DOHH2 (cell line): ENCODE results near the gene FKBP5.

Source experiments
- H3F3A ChIP-seq: fragments of 200-600 bp; sonication (generic), shearing (Covaris generic); 2 replicates; pipeline ENCODE4 v1.6.0; 2016; ENCODE audit warnings: antibody characterized with exemption, mild to moderate bottlenecking; ENCODE audit not compliant: control insufficient read depth, insufficient read depth
- H3K27ac ChIP-seq: fragments of 200-600 bp; sonication (generic); 2 replicates; pipeline ENCODE4 v1.5.1; 2014; ENCODE audit warnings: low read depth, mild to moderate bottlenecking, low read length, moderate library complexity
- H3K27me3 ChIP-seq: fragments of 200-600 bp; sonication (generic); 2 replicates; pipeline ENCODE4 v1.6.1; 2014; ENCODE audit warnings: mild to moderate bottlenecking, low read length, mixed read lengths; ENCODE audit not compliant: control insufficient read depth
- H3K36me3 ChIP-seq: fragments of 200-600 bp; sonication (generic); 2 replicates; pipeline ENCODE4 v1.6.1; 2014; ENCODE audit warnings: mild to moderate bottlenecking, low read length, moderate library complexity, mixed read lengths; ENCODE audit not compliant: control insufficient read depth
- H3K4me1 ChIP-seq: fragments of 200-600 bp; sonication (generic); 2 replicates; pipeline ENCODE4 v1.6.1; 2014; ENCODE audit warnings: mild to moderate bottlenecking, low read length, mixed read lengths; ENCODE audit not compliant: control insufficient read depth
- H3K4me2 ChIP-seq: fragments of 200-600 bp; sonication (generic); 2 replicates; pipeline ENCODE4 v1.6.0; 2014; ENCODE audit warnings: mild to moderate bottlenecking, low read length, moderate library complexity
- H3K4me3 ChIP-seq: fragments of 200-600 bp; sonication (generic); 2 replicates; pipeline ENCODE4 v1.5.1; 2014; ENCODE audit warnings: mild to moderate bottlenecking, low read length, mixed read lengths
- H3K79me2 ChIP-seq: fragments of 200-600 bp; sonication (generic); 2 replicates; pipeline ENCODE4 v1.6.1; 2014; ENCODE audit warnings: mild to moderate bottlenecking, low read length, mixed read lengths; ENCODE audit not compliant: control insufficient read depth
- H3K9me2 ChIP-seq: fragments of 200-600 bp; sonication (generic); replicated peaks from 2 replicates; pipeline ENCODE4 v1.6.1; 2014; ENCODE audit warnings: mild to moderate bottlenecking, low read length, mixed read lengths; ENCODE audit not compliant: control insufficient read depth
- H3K9me3 ChIP-seq: fragments of 200-600 bp; sonication (generic); 2 replicates; pipeline ENCODE4 v1.6.1; 2014; ENCODE audit warnings: antibody characterized with exemption, low read length, mixed read lengths; ENCODE audit not compliant: control insufficient read depth, insufficient read depth
- H4K20me1 ChIP-seq: fragments of 200-600 bp; sonication (generic); 2 replicates; pipeline ENCODE4 v1.6.0; 2014; ENCODE audit warnings: low read depth, mild to moderate bottlenecking, antibody characterized with exemption, low read length, moderate library complexity; ENCODE audit not compliant: control insufficient read depth, insufficient read depth
- EZH2phosphoT487 ChIP-seq: fragments of 200-600 bp; sonication (generic); IDR thresholded peaks from 2 replicates; pipeline ENCODE4 v1.6.1; 2017; ENCODE audit warnings: borderline replicate concordance, mild to moderate bottlenecking, antibody characterized with exemption, low read length, moderate library complexity, mixed read lengths
- TF ChIP-seq, protein P1 (sequence below): fragments of 200-600 bp; sonication (generic); IDR thresholded peaks from one replicate; pipeline ENCODE4 v1.5.1; 2014; ENCODE audit warnings: antibody characterized with exemption, mild to moderate bottlenecking, low read depth, low read length; ENCODE audit not compliant: poor library complexity, severe bottlenecking

Gene FKBP5

DNA sequence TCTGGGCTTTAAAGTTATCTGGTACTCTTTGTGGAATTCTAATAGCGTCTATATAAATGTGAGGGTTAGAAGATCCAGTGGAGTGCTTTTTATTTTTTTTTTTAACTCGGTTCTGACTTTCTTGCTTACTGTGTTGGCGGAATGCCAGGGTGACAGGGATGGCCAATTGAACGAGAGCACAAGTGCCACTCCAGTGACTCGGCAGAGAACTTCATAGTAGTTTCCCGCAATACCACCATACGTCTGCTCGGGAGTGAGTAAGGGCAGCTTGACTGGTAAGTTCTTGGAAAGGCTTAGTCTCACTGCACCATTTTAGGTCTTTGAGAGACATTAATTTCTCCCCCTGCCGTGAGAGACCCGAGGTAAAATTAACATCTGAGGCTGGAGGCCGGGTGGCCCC lies 126.7 kb downstream of the FKBP5 start:
- H3K9me3 ChIP-seq, result no peaks in the 10 kb centered on the region
- peaks cover 47% of the 10 kb centered on the region for H3K27me3 ChIP-seq
- H3K79me2 ChIP-seq, result no peaks in the 10 kb centered on the region
- no peak for TF ChIP-seq EZH2phosphoT487
- TF ChIP-seq, protein P1, sequence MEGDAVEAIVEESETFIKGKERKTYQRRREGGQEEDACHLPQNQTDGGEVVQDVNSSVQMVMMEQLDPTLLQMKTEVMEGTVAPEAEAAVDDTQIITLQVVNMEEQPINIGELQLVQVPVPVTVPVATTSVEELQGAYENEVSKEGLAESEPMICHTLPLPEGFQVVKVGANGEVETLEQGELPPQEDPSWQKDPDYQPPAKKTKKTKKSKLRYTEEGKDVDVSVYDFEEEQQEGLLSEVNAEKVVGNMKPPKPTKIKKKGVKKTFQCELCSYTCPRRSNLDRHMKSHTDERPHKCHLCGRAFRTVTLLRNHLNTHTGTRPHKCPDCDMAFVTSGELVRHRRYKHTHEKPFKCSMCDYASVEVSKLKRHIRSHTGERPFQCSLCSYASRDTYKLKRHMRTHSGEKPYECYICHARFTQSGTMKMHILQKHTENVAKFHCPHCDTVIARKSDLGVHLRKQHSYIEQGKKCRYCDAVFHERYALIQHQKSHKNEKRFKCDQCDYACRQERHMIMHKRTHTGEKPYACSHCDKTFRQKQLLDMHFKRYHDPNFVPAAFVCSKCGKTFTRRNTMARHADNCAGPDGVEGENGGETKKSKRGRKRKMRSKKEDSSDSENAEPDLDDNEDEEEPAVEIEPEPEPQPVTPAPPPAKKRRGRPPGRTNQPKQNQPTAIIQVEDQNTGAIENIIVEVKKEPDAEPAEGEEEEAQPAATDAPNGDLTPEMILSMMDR, result no peak
- H3K27ac ChIP-seq, result no peak overlapping the region
- H3K9me2 ChIP-seq, result no peaks in the 10 kb centered on the region
- no peaks in the 10 kb centered on the region for H3K36me3 ChIP-seq
- no peaks in the 10 kb centered on the region for H3K4me1 ChIP-seq
- H3K4me3 ChIP-seq, result no peak overlapping the region
- no peaks in the 10 kb centered on the region for H3F3A ChIP-seq
- no peaks in the 10 kb centered on the region for H4K20me1 ChIP-seq
- H3K4me2 ChIP-seq, result no peak overlapping the region

DNA sequence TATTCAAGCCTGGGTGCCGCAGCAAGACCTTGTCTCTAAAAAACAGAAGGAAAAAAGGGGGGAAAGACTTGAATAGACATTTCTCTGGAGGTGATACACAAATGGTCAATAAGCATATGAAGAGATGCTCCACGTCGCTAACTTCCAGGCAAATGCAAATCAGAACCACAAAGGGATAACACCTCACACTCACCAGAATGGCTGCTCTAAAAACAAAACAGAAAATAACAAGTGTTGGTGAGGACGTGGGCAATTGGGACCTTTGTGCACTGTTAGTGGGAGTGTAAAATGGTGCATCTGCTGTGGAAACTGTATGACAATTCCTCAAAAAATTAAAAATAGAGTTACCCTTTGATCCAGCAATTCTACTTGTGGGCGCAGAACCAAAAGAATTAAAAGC lies 127.6 kb downstream of the FKBP5 start:
- TF ChIP-seq EZH2phosphoT487, result no peak
- TF ChIP-seq, protein P1, result no peak
- H3K27me3 ChIP-seq, result peaks cover 47% of the 10 kb centered on the region
- no peaks in the 10 kb centered on the region for H3K36me3 ChIP-seq
- H3K4me1 ChIP-seq, result no peaks in the 10 kb centered on the region
- H3F3A ChIP-seq, result no peaks in the 10 kb centered on the region
- no peaks in the 10 kb centered on the region for H3K79me2 ChIP-seq
- no peaks in the 10 kb centered on the region for H3K9me3 ChIP-seq
- no peak overlapping the region for H3K4me3 ChIP-seq
- no peak overlapping the region for H3K27ac ChIP-seq
- no peaks in the 10 kb centered on the region for H3K9me2 ChIP-seq
- no peaks in the 10 kb centered on the region for H4K20me1 ChIP-seq
- H3K4me2 ChIP-seq, result no peak overlapping the region

DNA sequence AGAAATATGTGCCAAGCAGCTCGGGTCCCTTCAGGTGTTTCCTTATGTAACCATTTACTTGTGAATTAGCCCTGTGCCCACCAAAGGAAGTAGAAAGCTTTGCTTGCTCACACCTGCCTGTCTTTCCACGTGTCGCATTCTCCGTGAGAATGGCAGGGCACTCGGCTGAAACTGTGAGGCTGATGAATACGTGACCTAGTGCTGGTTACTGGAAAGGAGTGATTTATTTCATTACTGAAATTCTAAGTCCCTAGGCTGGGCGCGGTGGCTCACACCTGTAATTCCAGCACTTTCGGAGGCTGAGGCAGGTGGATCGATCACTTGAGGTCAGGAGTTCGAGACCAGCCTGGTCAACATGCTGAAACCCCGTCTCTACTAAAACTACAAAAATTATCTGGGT lies 130.1 kb downstream of the FKBP5 start:
- Histone ChIP-seq H3K27ac (no peak overlapping the region), H3K4me1 (no peaks in the 10 kb centered on the region), H3K27me3 (peaks cover 35% of the 10 kb centered on the region), H3K4me3 (no peak overlapping the region), H3K4me2 (no peak overlapping the region), H4K20me1 (no peaks in the 10 kb centered on the region), H3F3A (no peaks in the 10 kb centered on the region), H3K36me3 (no peaks in the 10 kb centered on the region), H3K9me3 (no peaks in the 10 kb centered on the region), H3K79me2 (no peaks in the 10 kb centered on the region), H3K9me2 (no peaks in the 10 kb centered on the region)
- TF ChIP-seq, protein P1, result no peak
- no peak for TF ChIP-seq EZH2phosphoT487

DNA sequence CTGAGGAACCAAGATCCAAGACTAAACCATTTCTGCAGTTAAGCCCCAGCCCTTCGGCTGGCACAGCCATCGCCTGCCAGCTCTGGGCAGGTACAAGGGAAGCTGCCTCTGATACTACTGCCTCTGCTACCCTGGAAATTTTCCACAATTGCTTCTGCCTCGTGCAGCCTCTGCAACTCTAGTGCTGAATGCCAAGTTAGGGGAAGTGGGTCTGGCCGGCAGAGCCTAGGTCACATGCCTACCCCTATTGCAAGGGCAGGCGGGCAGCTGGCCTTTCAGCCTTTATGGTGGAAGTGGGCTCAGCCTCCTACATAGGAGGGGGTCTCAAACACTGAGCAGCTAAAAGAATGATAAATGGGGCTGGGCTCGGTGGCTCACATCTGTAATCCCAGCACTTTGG lies 131.5 kb downstream of the FKBP5 start:
- H3K79me2 ChIP-seq, result no peaks in the 10 kb centered on the region
- H3F3A ChIP-seq, result no peaks in the 10 kb centered on the region
- no peak overlapping the region for H3K27ac ChIP-seq
- H3K27me3 ChIP-seq, result peaks cover 27% of the 10 kb centered on the region
- no peaks in the 10 kb centered on the region for H3K9me2 ChIP-seq
- no peak overlapping the region for H3K4me2 ChIP-seq
- H3K4me3 ChIP-seq, result no peak overlapping the region
- H3K9me3 ChIP-seq, result no peaks in the 10 kb centered on the region
- H3K36me3 ChIP-seq, result no peaks in the 10 kb centered on the region
- TF ChIP-seq EZH2phosphoT487, result no peak
- TF ChIP-seq, protein P1, result no peak
- H3K4me1 ChIP-seq, result no peaks in the 10 kb centered on the region
- no peaks in the 10 kb centered on the region for H4K20me1 ChIP-seq
